CD4-positive, alpha-beta memory T cell (primary cell): Measurements from ENCODE around the gene NME7. TPM values are rescaled to one million over a fixed set of nuclear protein-coding genes. Genes with fewer than 3 reads are reported as not detected.
"Not testable (repeated sequence)": the region's sequence is repeated elsewhere in the genome, so short reads cannot be mapped to it uniquely, and the experiment has no call there.

Source experiments
- CTCF ChIA-PET: fragments of 350-600 bp; sonication (Branson Sonifier 250); formaldehyde crosslinking; loops from one replicate; lab custom pipeline; 2021; ENCODE audit warnings: inconsistent platforms; ENCODE audit not compliant: partially characterized antibody; lab: Charles Lee
- POLR2A ChIA-PET: fragments of 350-600 bp; sonication (Branson Sonifier 250); formaldehyde crosslinking; loops from one replicate; lab custom pipeline; 2021; ENCODE audit not compliant: partially characterized antibody; lab: Charles Lee
- DNase-seq, 5 donors: peaks; one replicate each; pipeline versions ENCODE4 v3.0.0 to v3.0.0-alpha.2; 2020 to 2022; ENCODE audit warnings: mixed read lengths in 1 of 5
- H3K27ac ChIP-seq: one replicate; pipeline ENCODE4 v1.7.0; 2013; ENCODE audit warnings: low read depth, low read length
- H3K27me3 ChIP-seq: 2 replicates; pipeline ENCODE4 v1.7.0; 2013; ENCODE audit warnings: mild to moderate bottlenecking, low read length, moderate library complexity; ENCODE audit not compliant: insufficient read depth
- H3K36me3 ChIP-seq: 2 replicates; pipeline ENCODE4 v1.7.0; 2013; ENCODE audit warnings: mild to moderate bottlenecking, low read length, moderate library complexity; ENCODE audit not compliant: insufficient read depth
- H3K4me1 ChIP-seq: 2 replicates; pipeline ENCODE4 v1.7.0; 2013; ENCODE audit warnings: mild to moderate bottlenecking, low read length, moderate library complexity; ENCODE audit not compliant: insufficient read depth
- H3K4me3 ChIP-seq, 2 donors: one replicate each; pipeline ENCODE4 v1.7.0; 2013; ENCODE audit warnings: low read length in 2 of 2, mild to moderate bottlenecking in 1 of 2
- H3K9me3 ChIP-seq, 2 donors: one replicate each; pipeline ENCODE4 v1.7.0; 2013; ENCODE audit warnings: low read length in 2 of 2, control low read depth in 1 of 2; ENCODE audit not compliant: control insufficient read depth in 1 of 2
- H3K27ac Mint-ChIP-seq, 7 donors: one replicate each; pipeline ENCODE4 v1.8.0; 2020 to 2021; ENCODE audit warnings: mixed read lengths in 7 of 7, mild to moderate bottlenecking in 6 of 7, inconsistent platforms in 3 of 7, moderate library complexity in 3 of 7
- H3K27me3 Mint-ChIP-seq, 2 donors: one replicate each; pipeline ENCODE4 v1.8.0; 2020 to 2021; ENCODE audit warnings: mixed read lengths in 2 of 2
- H3K36me3 Mint-ChIP-seq, 2 donors: one replicate each; pipeline ENCODE4 v1.8.0; 2020 to 2021; ENCODE audit warnings: mixed read lengths in 2 of 2, inconsistent platforms in 1 of 2, mild to moderate bottlenecking in 1 of 2
- H3K4me1 Mint-ChIP-seq, 4 donors: one replicate each; pipeline ENCODE4 v1.8.0; 2020 to 2021; ENCODE audit warnings: mixed read lengths in 4 of 4, mild to moderate bottlenecking in 1 of 4
- H3K4me3 Mint-ChIP-seq, 8 donors: one replicate each; pipeline ENCODE4 v1.8.0; 2020 to 2021; ENCODE audit warnings: mixed read lengths in 8 of 8, mild to moderate bottlenecking in 7 of 8, moderate library complexity in 6 of 8, inconsistent platforms in 3 of 8
- H3K9me3 Mint-ChIP-seq, 8 donors: one replicate each; pipeline ENCODE4 v1.8.0; 2020 to 2021; ENCODE audit warnings: mixed read lengths in 8 of 8, mild to moderate bottlenecking in 5 of 8, inconsistent platforms in 3 of 8, moderate library complexity in 1 of 8
- intact Hi-C: fragments of 100-400 bp; cut with micrococcal nuclease; formaldehyde crosslinking; loops from one replicate; pipeline ENCODE4 v1.15.1; 2023
- polyA plus RNA-seq, 2 donors: library from polyadenylated mRNA; unstranded; fragments of 300-500 nt; fragmentation: Illumina TruSeq; gene quantifications; one replicate each; pipeline ENCODE4 v1.2.3, GENCODE V29; 2021
- total RNA-seq, 2 experiments: library from RNA; stranded (reverse); gene quantifications; one replicate each; pipeline ENCODE4 v1.2.3, GENCODE V29; 2021

The NME7 gene
- total and polyA plus RNA-seq, 4 experiments from 2014 or later = 12.0 to 22.8 (median 16.9) TPM

DNA sequence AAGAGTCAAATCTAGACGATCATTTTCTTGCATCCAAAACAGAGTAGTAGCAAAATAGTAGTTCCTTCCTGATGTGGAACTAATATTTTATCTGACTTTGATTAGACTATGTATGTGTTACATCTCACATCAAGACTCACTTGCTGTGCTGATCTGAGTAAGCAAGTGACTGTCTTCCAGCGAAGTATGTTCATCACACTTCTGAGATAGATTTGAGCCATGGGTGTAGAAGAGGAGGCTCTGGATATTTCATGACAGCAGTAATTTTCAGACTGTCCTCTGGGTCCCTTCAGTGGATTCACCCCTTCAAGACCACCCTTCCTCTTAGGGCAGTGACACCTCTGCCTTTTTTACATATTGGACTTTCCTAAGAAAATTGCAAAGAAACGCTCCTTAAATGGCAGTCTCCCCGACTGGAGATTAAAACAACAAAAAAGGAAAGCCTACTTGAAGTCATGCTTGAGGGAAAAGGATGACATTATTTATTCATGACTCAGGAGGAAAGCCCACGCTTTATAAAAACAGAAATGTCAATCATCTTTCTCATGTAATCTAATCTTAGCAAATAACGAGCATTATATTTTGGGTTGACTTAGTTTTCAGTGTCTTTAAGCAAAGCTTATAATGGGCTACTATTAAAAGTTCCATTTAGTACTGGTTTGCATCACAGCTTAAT lies 238.3 kb downstream of the NME7 start:
- no peaks in the 10 kb centered on the region for H3K9me3 Mint-ChIP-seq

DNA sequence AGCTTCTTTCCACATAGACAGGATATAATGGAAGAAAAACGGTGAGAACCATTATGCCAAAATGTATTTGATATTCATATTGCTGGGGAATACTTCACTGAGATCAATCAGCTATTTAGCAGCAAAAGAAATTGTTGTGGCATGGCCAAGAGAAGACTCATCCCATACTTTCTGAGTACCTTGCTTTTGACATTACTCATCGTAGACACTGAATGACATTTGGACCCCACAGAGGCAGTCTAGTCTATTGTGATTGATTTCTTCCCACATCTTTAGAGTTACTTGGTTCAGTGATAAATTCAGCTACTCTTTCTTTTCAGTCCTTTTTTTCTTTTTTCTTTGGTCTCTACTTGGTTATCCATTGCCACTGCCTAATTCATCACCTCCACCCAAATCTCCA lies 239.0 kb downstream of the NME7 start:
- Histone ChIP-seq H3K9me3 (no peaks in the 10 kb centered on the region), H3K27ac (no peak overlapping the region), H3K4me3 (no peak overlapping the region), H3K4me1 (no peaks in the 10 kb centered on the region), H3K36me3 (no peaks in the 10 kb centered on the region), H3K27me3 (no peaks in the 10 kb centered on the region)
- no peak for DNase-seq
- Mint-ChIP-seq H3K27ac (no peak overlapping the region), H3K36me3 (peaks cover 5 to 10% of the 10 kb centered on the region in 2 donors), H3K27me3 (no peaks in the 10 kb centered on the region), H3K9me3 (no peaks in the 10 kb centered on the region), H3K4me1 (peaks cover 0 to 1% (median 0%) of the 10 kb centered on the region in 4 donors), H3K4me3 (no peak overlapping the region)
- ChIA-PET POLR2A (no interaction called here), CTCF (no interaction called here)
- intact Hi-C loops = no loop called here

More for the DNA sequence above, 238.3 kb downstream of the NME7 start:
- POLR2A ChIA-PET = no interaction called here
- Histone ChIP-seq H3K27ac (no peak overlapping the region), H3K27me3 (no peaks in the 10 kb centered on the region), H3K9me3 (no peaks in the 10 kb centered on the region), H3K36me3 (no peaks in the 10 kb centered on the region), H3K4me3 (no peak overlapping the region), H3K4me1 (no peaks in the 10 kb centered on the region)
- no peaks in the 10 kb centered on the region for H3K27me3 Mint-ChIP-seq
- CTCF ChIA-PET = no interaction called here
- H3K27ac Mint-ChIP-seq = no peak overlapping the region
- H3K36me3 Mint-ChIP-seq = peaks cover 5 to 10% of the 10 kb centered on the region in 2 donors
- DNase-seq = no peak
- peaks cover 0 to 4% (median under 1%) of the 10 kb centered on the region in 4 donors for H3K4me1 Mint-ChIP-seq
- intact Hi-C loops = no loop called here
- H3K4me3 Mint-ChIP-seq = no peak overlapping the region

DNA sequence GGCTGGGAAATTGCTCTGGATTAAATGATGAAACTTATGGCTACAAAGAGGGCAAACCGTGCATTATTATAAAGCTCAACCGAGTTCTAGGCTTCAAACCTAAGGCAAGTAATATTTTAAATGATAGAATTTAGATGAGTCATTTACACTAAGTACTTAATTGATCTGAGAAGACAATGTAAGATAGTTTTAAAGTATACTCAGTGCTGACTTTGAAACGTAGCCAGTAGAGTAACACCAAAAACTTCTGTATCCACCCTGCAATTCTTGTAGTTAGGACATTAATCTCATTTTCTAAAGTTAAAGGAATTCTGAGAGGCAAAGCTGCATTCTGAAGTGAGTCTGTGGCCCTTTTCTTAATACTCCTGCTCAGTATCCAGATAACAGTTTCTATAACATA lies 240.3 kb downstream of the NME7 start:
- DNase-seq = no peak
- Histone ChIP-seq H3K27ac (no peak overlapping the region), H3K4me1 (no peaks in the 10 kb centered on the region), H3K4me3 (no peak overlapping the region), H3K9me3 (no peaks in the 10 kb centered on the region), H3K36me3 (no peaks in the 10 kb centered on the region), H3K27me3 (no peaks in the 10 kb centered on the region)
- Mint-ChIP-seq H3K27ac (no peak overlapping the region), H3K36me3 (peaks cover 4 to 7% of the 10 kb centered on the region in 2 donors), H3K4me1 (peaks cover 0 to 1% (median 0%) of the 10 kb centered on the region in 4 donors), H3K9me3 (no peaks in the 10 kb centered on the region), H3K27me3 (no peaks in the 10 kb centered on the region), H3K4me3 (no peak overlapping the region)
- POLR2A ChIA-PET = no interaction called here
- intact Hi-C loops = no loop called here
- CTCF ChIA-PET = no interaction called here

DNA sequence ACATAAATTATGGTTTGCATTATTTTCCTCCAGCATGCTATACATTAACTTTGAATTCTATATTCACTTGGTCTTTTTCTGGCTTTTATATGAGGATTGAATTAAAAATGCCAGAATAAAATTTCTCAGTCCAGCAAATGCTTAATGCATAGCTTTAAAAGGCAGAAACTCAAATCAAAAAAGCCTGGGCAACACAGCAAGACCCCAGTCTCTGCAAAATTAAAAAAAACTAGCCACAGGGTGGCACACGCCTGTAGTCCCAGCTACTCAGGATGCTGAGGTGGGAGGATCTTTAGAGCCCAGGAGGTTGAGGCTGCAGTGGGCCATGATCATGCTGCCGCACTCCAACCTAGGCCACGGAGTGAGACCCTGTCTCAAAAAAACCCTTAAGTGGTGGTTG lies 241.3 kb downstream of the NME7 start:
- Mint-ChIP-seq H3K4me1 (peaks cover 0 to 1% (median 0%) of the 10 kb centered on the region in 4 donors), H3K9me3 (no peaks in the 10 kb centered on the region), H3K4me3 (no peak overlapping the region), H3K36me3 (peaks cover 3 to 4% of the 10 kb centered on the region in 2 donors), H3K27ac (no peak overlapping the region), H3K27me3 (no peaks in the 10 kb centered on the region)
- Histone ChIP-seq H3K36me3 (no peaks in the 10 kb centered on the region), H3K4me1 (no peaks in the 10 kb centered on the region), H3K4me3 (no peak overlapping the region), H3K27ac (no peak overlapping the region), H3K9me3 (no peaks in the 10 kb centered on the region), H3K27me3 (no peaks in the 10 kb centered on the region)
- DNase-seq = no peak
- CTCF ChIA-PET = no interaction called here
- intact Hi-C loops = no loop called here
- POLR2A ChIA-PET = no interaction called here

DNA sequence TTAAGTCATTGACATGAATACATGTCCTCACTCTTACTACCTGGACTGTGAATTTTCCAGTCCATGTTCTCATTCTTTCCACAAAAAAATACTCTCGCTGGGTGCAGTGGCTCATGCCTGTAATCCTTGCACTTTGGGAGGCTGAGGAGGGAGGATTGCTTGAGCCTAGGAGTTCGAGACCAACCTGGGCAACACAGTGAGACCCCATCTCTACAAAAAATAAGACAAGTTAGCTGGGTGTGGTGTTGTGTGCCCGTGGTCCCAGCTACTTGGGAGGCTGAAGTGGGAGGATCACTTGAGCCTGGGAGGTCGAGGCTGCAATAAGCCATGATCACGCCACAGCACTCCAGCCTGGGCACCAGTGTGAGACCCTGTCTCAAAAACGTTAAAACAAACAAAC lies 242.0 kb downstream of the NME7 start:
- DNase-seq, intact Hi-C loops, H3K9me3 Mint-ChIP-seq, H3K36me3 Mint-ChIP-seq, H3K4me3 ChIP-seq, H3K27me3 ChIP-seq, POLR2A ChIA-PET, H3K4me1 Mint-ChIP-seq, H3K4me3 Mint-ChIP-seq, H3K27me3 Mint-ChIP-seq, H3K4me1 ChIP-seq, H3K36me3 ChIP-seq, H3K9me3 ChIP-seq, H3K27ac ChIP-seq: not testable (repeated sequence)
- H3K27ac Mint-ChIP-seq = peak overlapping the region in 1 of 7 donors; percentile 26
- CTCF ChIA-PET = interaction anchor here (0.9 kb wide), 1 partner anchor 19 kb away, joined by 3 read pairs; no protein-coding TSS in a partner anchor

DNA sequence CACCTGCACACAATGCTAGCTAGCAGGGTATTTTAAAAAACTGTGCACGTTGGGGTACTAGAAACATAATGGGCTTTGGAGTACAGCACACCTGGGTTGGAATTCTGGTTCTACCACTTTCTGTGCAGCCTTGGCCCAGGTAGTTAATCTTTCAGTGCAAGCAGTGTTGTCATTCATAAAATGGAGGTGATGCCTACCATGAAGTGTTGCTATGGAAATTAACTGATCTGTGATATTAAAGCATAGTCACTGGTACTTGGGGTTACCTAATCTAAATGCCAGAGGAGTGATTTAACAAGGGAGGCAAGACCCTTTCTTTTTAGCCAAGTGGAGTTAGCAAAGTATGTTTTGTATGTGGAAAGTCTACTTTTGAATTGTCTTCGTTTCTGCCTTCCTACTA lies 243.1 kb downstream of the NME7 start:
- H3K27ac Mint-ChIP-seq = no peak overlapping the region

DNA sequence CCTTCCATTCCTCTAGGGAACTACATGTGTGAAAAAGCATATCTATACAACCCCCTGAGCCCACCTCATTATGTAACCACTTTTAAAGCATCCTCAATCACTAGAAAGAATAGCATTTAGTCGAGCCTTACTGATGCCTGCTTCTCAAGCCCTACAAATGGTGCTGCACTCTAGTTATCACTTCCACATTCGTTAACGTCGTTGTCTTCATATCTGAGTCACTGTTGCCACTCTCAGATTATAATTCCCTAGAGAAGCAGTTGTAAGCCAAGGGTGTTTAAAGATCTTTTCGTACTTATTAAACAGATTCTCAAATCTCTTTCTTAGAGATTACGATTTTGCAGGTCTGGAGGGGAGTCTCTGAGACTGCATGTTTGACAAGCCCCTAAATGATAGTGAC lies 244.6 kb downstream of the NME7 start:
- no peak overlapping the region for H3K4me3 ChIP-seq
- no peak for DNase-seq
- CTCF ChIA-PET = no interaction called here
- Mint-ChIP-seq H3K27ac (no peak overlapping the region), H3K9me3 (no peaks in the 10 kb centered on the region), H3K4me3 (no peak overlapping the region), H3K4me1 (no peaks in the 10 kb centered on the region), H3K27me3 (no peaks in the 10 kb centered on the region), H3K36me3 (peaks cover 0 to 4% of the 10 kb centered on the region in 2 donors)
- no peak overlapping the region for H3K27ac ChIP-seq
- intact Hi-C loops = no loop called here
- no peaks in the 10 kb centered on the region for H3K9me3 ChIP-seq
- no peaks in the 10 kb centered on the region for H3K36me3 ChIP-seq
- POLR2A ChIA-PET = no interaction called here
- H3K4me1 ChIP-seq = no peaks in the 10 kb centered on the region
- no peaks in the 10 kb centered on the region for H3K27me3 ChIP-seq

More for the DNA sequence above, 243.1 kb downstream of the NME7 start:
- CTCF ChIA-PET = no interaction called here
- Mint-ChIP-seq H3K4me3 (no peak overlapping the region), H3K9me3 (no peaks in the 10 kb centered on the region), H3K4me1 (no peaks in the 10 kb centered on the region), H3K27me3 (no peaks in the 10 kb centered on the region), H3K36me3 (peaks cover 0 to 4% of the 10 kb centered on the region in 2 donors)
- Histone ChIP-seq H3K9me3 (no peaks in the 10 kb centered on the region), H3K4me1 (no peaks in the 10 kb centered on the region), H3K36me3 (no peaks in the 10 kb centered on the region), H3K27ac (no peak overlapping the region), H3K4me3 (no peak overlapping the region), H3K27me3 (no peaks in the 10 kb centered on the region)
- no peak for DNase-seq
- intact Hi-C loops = no loop called here
- POLR2A ChIA-PET = no interaction called here
